HL-60 (cell line): ENCODE data around the gene SSNA1.

Experiments used
- CTCF ChIP-seq: IDR thresholded peaks from one replicate; pipeline ENCODE4 v1.5.1; 2011; ENCODE audit warnings: low read length, control low read depth, inconsistent platforms; ENCODE audit not compliant: insufficient read depth
- POLR2AphosphoS5 ChIP-seq: IDR thresholded peaks from 2 replicates; pipeline ENCODE4 v1.6.1; 2012; ENCODE audit warnings: low read depth

GRCh38 chr9:137138722-137139467 lies 49.6 kb upstream of the SSNA1 start, which contains the start of gene GRIN1:
- TF ChIP-seq CTCF (no peak), POLR2AphosphoS5 (no peak)
